H9 (cell line): ENCODE data around the gene MRTFB. TPM values are rescaled to one million over a fixed set of nuclear protein-coding genes. Genes with fewer than 3 reads are reported as not detected.

Source experiments
- DNase-seq: peaks from one replicate; pipeline ENCODE4 v3.0.0-alpha.2; 2017
- H2AFZ ChIP-seq: one replicate; pipeline ENCODE4 v1.6.1; 2013; ENCODE audit warnings: mild to moderate bottlenecking, low read length, control low read depth, moderate library complexity
- H2AK5ac ChIP-seq: 2 replicates; pipeline ENCODE4 v1.6.1; 2013; ENCODE audit warnings: low read length, control low read depth, mixed read lengths; ENCODE audit not compliant: insufficient read length
- H2BK120ac ChIP-seq: one replicate; pipeline ENCODE4 v1.6.1; 2013; ENCODE audit warnings: low read depth, mild to moderate bottlenecking, low read length, control low read depth, inconsistent platforms; ENCODE audit not compliant: poor library complexity, severe bottlenecking
- H2BK12ac ChIP-seq: 2 replicates; pipeline ENCODE4 v1.6.1; 2013; ENCODE audit warnings: low read length, control low read depth, mixed read lengths, low read depth; ENCODE audit not compliant: insufficient read length
- H2BK15ac ChIP-seq: 2 replicates; pipeline ENCODE4 v1.6.1; 2013; ENCODE audit warnings: low read depth, low read length, control low read depth
- H2BK20ac ChIP-seq: one replicate; pipeline ENCODE4 v1.6.1; 2013; ENCODE audit warnings: low read depth, mild to moderate bottlenecking, low read length, control low read depth, inconsistent platforms; ENCODE audit not compliant: poor library complexity, severe bottlenecking
- H2BK5ac ChIP-seq: 2 replicates; pipeline ENCODE4 v1.6.1; 2013; ENCODE audit warnings: low read length, control low read depth, mixed read lengths; ENCODE audit not compliant: insufficient read length
- H3K14ac ChIP-seq: 2 replicates; pipeline ENCODE4 v1.6.1; 2013; ENCODE audit warnings: low read length, control low read depth; ENCODE audit not compliant: insufficient read depth
- H3K18ac ChIP-seq: 2 replicates; pipeline ENCODE4 v1.6.1; 2013; ENCODE audit warnings: low read depth, mild to moderate bottlenecking, mixed read lengths, low read length, control low read depth; ENCODE audit not compliant: insufficient read length
- H3K23ac ChIP-seq: 2 replicates; pipeline ENCODE4 v1.6.1; 2013; ENCODE audit warnings: low read length, control low read depth, mixed read lengths, low read depth; ENCODE audit not compliant: insufficient read length
- H3K23me2 ChIP-seq: 2 replicates; pipeline ENCODE4 v1.6.1; 2013; ENCODE audit warnings: low read depth, mild to moderate bottlenecking, mixed read lengths, low read length, control low read depth; ENCODE audit not compliant: insufficient read length, poor library complexity, severe bottlenecking
- H3K27ac ChIP-seq: 2 replicates; pipeline ENCODE4 v1.5.1; 2013; ENCODE audit warnings: low read length, control low read depth, mixed read lengths, low read depth; ENCODE audit not compliant: insufficient read length
- H3K27me3 ChIP-seq: 2 replicates; pipeline ENCODE4 v1.6.1; 2013; ENCODE audit warnings: low read length, control low read depth, inconsistent platforms; ENCODE audit not compliant: insufficient read depth
- H3K4ac ChIP-seq: 2 replicates; pipeline ENCODE4 v1.6.1; 2013; ENCODE audit warnings: low read depth, mild to moderate bottlenecking, control low read depth, inconsistent platforms, low read length, moderate library complexity
- H3K4me1 ChIP-seq: 2 replicates; pipeline ENCODE4 v1.6.1; 2013; ENCODE audit warnings: low read length, control low read depth, inconsistent platforms; ENCODE audit not compliant: insufficient read depth
- H3K4me2 ChIP-seq: 2 replicates; pipeline ENCODE4 v1.6.1; 2013; ENCODE audit warnings: low read length, control low read depth, mixed read lengths; ENCODE audit not compliant: insufficient read length, insufficient read depth
- H3K56ac ChIP-seq: 2 replicates; pipeline ENCODE4 v1.6.1; 2013; ENCODE audit warnings: low read depth, mild to moderate bottlenecking, mixed read lengths, low read length, control low read depth; ENCODE audit not compliant: insufficient read length
- H3K79me1 ChIP-seq: 2 replicates; pipeline ENCODE4 v1.6.1; 2013; ENCODE audit warnings: low read depth, mild to moderate bottlenecking, moderate library complexity, low read length, control low read depth, inconsistent platforms; ENCODE audit not compliant: insufficient read depth, poor library complexity, severe bottlenecking
- H3K79me2 ChIP-seq: 2 replicates; pipeline ENCODE4 v1.6.1; 2013; ENCODE audit warnings: low read length, control low read depth, inconsistent platforms; ENCODE audit not compliant: insufficient read depth
- H3K9ac ChIP-seq: 2 replicates; pipeline ENCODE4 v1.6.1; 2013; ENCODE audit warnings: low read length, control low read depth, mixed read lengths; ENCODE audit not compliant: insufficient read length; ENCODE audit errors: extremely low read depth
- H3K9me3 ChIP-seq: one replicate; pipeline ENCODE4 v1.6.1; 2013; ENCODE audit warnings: low read depth, low read length, inconsistent platforms; ENCODE audit not compliant: control insufficient read depth
- H3T11ph ChIP-seq: one replicate; pipeline ENCODE4 v1.6.1; 2013; ENCODE audit warnings: mild to moderate bottlenecking, low read length, control low read depth, inconsistent platforms
- H4K20me1 ChIP-seq: one replicate; pipeline ENCODE4 v1.6.1; 2013; ENCODE audit not compliant: control insufficient read depth, insufficient read length, insufficient read depth
- H4K5ac ChIP-seq: 2 replicates; pipeline ENCODE4 v1.6.1; 2013; ENCODE audit warnings: low read depth, mild to moderate bottlenecking, mixed read lengths, low read length, control low read depth; ENCODE audit not compliant: insufficient read length
- H4K8ac ChIP-seq: replicated peaks from 2 replicates; pipeline ENCODE4 v1.6.1; 2013; ENCODE audit warnings: low read length, control low read depth, mixed read lengths, low read depth; ENCODE audit not compliant: insufficient read length
- H4K91ac ChIP-seq: 2 replicates; pipeline ENCODE4 v1.6.1; 2013; ENCODE audit warnings: low read depth, mild to moderate bottlenecking, moderate library complexity, mixed read lengths, low read length, control low read depth; ENCODE audit not compliant: insufficient read length
- H3K27ac Mint-ChIP-seq, 3 experiments: 2 replicates in 2 of 3; 3 replicates in 1 of 3; pipeline ENCODE4 v1.8.0; 2020 to 2021; ENCODE audit warnings: mixed read lengths in 3 of 3, mild to moderate bottlenecking in 1 of 3, moderate library complexity in 1 of 3
- H3K27me3 Mint-ChIP-seq: 2 replicates; pipeline ENCODE4 v1.8.0; 2021; ENCODE audit warnings: low read depth, mild to moderate bottlenecking, moderate library complexity, mixed read lengths
- H3K36me3 Mint-ChIP-seq, 3 experiments: 2 replicates in 2 of 3; 3 replicates in 1 of 3; pipeline ENCODE4 v1.8.0; 2020 to 2021; ENCODE audit warnings: low read depth in 3 of 3, mixed read lengths in 3 of 3; ENCODE audit not compliant: insufficient read depth in 1 of 3
- H3K4me1 Mint-ChIP-seq, 2 experiments: 2 replicates each; pipeline ENCODE4 v1.8.0; 2020; ENCODE audit warnings: mixed read lengths in 2 of 2
- H3K4me3 Mint-ChIP-seq, 2 experiments: 2 replicates in 1 of 2; 3 replicates in 1 of 2; pipeline ENCODE4 v1.8.0; 2020 to 2021; ENCODE audit warnings: mild to moderate bottlenecking in 2 of 2, mixed read lengths in 2 of 2, moderate library complexity in 1 of 2
- H3K9me3 Mint-ChIP-seq, 2 experiments: 2 replicates in 1 of 2; 3 replicates in 1 of 2; pipeline ENCODE4 v1.8.0; 2020; ENCODE audit warnings: mild to moderate bottlenecking in 2 of 2, mixed read lengths in 2 of 2, moderate library complexity in 1 of 2
- CTCF ChIP-seq: fragments of 200-600 bp; sonication (generic); conservative IDR thresholded peaks from 3 replicates; pipeline ENCODE4 v1.8.0; 2021; ENCODE audit warnings: antibody characterized with exemption, mild to moderate bottlenecking
- WGBS: extraction: QIAGEN DNeasy Blood & Tissue Kit; methylation state at CpG from one replicate; pipeline ENCODE4 v1.1.7; 2013; ENCODE audit warnings: missing lambda C conversion rate, low lambda C conversion rate, mixed read lengths; ENCODE audit not compliant: insufficient read length; ENCODE audit errors: extremely low coverage; 5-methylcytosine and 5-hydroxymethylcytosine counted together
- total RNA-seq: library from RNA; stranded (reverse); gene quantifications from 2 replicates; pipeline ENCODE4 v1.2.1, GENCODE V29; 2021

Gene MRTFB
- total RNA-seq, 1 experiment from 2014 or later, result 29.9 TPM

DNA sequence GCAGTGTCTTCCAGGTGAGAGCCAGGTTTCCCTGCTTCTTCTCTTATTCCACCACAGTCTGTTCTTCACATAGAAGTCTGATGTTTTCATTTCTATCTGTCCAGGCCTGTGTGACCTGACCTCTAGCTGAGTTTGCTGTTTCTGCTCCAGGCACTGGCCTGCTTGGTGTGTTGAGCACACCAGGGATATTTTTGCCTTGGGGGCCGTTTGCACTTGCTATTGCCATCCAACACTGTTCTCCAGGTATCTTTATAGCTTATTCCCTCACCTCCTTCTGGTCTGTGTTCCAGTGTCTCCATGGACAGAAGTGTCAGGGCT lies 41.4 kb downstream of the MRTFB start:
- H3T11ph ChIP-seq, result no peak overlapping the region
- H3K23me2 ChIP-seq, result no peaks in the 10 kb centered on the region
- DNase-seq, result no peak
- TF ChIP-seq CTCF, result no peak
- no peaks in the 10 kb centered on the region; a peak in 1 of 7 replicates for H3K36me3 Mint-ChIP-seq
- no peaks in the 10 kb centered on the region; the same call in 1 of the 2 replicates for H3K4me1 ChIP-seq
- no peak overlapping the region for H3K9ac ChIP-seq
- no peaks in the 10 kb centered on the region for H3K9me3 Mint-ChIP-seq
- no peak overlapping the region for H2AFZ ChIP-seq
- H3K79me1 ChIP-seq, result peaks cover 8% of the 10 kb centered on the region
- no peak overlapping the region for H3K27ac ChIP-seq
- H3K14ac ChIP-seq, result no peak overlapping the region
- no peak overlapping the region for H2BK15ac ChIP-seq
- H4K8ac ChIP-seq, result no peak overlapping the region
- peaks cover 29 to 35% of the 10 kb centered on the region in 2 experiments for H3K4me1 Mint-ChIP-seq
- H3K56ac ChIP-seq, result no peak overlapping the region
- H2AK5ac ChIP-seq, result no peak overlapping the region
- H2BK20ac ChIP-seq, result no peak overlapping the region
- H3K27me3 ChIP-seq, result no peaks in the 10 kb centered on the region
- H2BK120ac ChIP-seq, result no peak overlapping the region
- no peak overlapping the region for H4K5ac ChIP-seq
- H3K79me2 ChIP-seq, result peaks cover 6% of the 10 kb centered on the region; the same call in 1 of the 2 replicates
- H2BK5ac ChIP-seq, result no peak overlapping the region
- H3K4me3 Mint-ChIP-seq, result no peak overlapping the region
- H3K18ac ChIP-seq, result no peak overlapping the region
- no peak overlapping the region for H3K4ac ChIP-seq
- H3K23ac ChIP-seq, result no peak overlapping the region
- no peak overlapping the region; a peak in 1 of 7 replicates for H3K27ac Mint-ChIP-seq
- H4K91ac ChIP-seq, result no peak overlapping the region
- H4K20me1 ChIP-seq, result no peaks in the 10 kb centered on the region
- no peaks in the 10 kb centered on the region for H3K9me3 ChIP-seq
- no peak overlapping the region for H2BK12ac ChIP-seq
- H3K27me3 Mint-ChIP-seq, result no peaks in the 10 kb centered on the region
- H3K4me2 ChIP-seq, result no peak overlapping the region
- no CpG with 5 or more reads among the region's 1 CpG for WGBS
